Erythroblast (primary cell): Measurements from ENCODE around the gene CHN2.

Source experiments
- GATA1 ChIP-seq: IDR thresholded peaks from 2 replicates; pipeline ENCODE4 v1.6.1; 2011; ENCODE audit warnings: low read depth, mild to moderate bottlenecking, control low read depth, low read length, moderate library complexity
- POLR2A ChIP-seq: IDR thresholded peaks from 2 replicates; pipeline ENCODE4 v1.6.1; 2011; ENCODE audit warnings: mild to moderate bottlenecking, low read length

GRCh38 chr7:29192811-29193210 lies 1.8 kb upstream of the CHN2 start:
- TF ChIP-seq POLR2A (no peak), GATA1 (no peak)
